Pericardium fibroblast (primary cell): ENCODE data around the gene LTV1. TPM values are rescaled to one million over a fixed set of nuclear protein-coding genes. Genes with fewer than 3 reads are reported as not detected.

ENCODE experiments used
- total RNA-seq: library from RNA; depleted of rRNA; stranded (reverse); fragments of >200 nt; gene quantifications from 2 replicates; pipeline ENCODE4 v1.2.3, GENCODE V29; 2015

The LTV1 gene
- 7.8 and 11.9 TPM in 2 replicates for total RNA-seq

GRCh38 chr6:143842902-143843676, at the start of gene LTV1:
Gene LTV1 (plus strand): TSS chr6:143843338. CDS start chr6:143843478, 140 bp downstream.

GRCh38 chr6:143864234-143864633, 21.1 kb downstream of the LTV1 start, which contains the start of gene ZC2HC1B:
Gene ZC2HC1B (plus strand): TSS chr6:143864474. CDS start chr6:143864540, 66 bp downstream.

Other genes starting within 250 kb of the LTV1 start
- gene PHACTR2, start 165.4 kb upstream of the LTV1 start, total RNA-seq, result 33.5 and 65.1 TPM in 2 replicates
- not detected in 2 replicates for gene ZC2HC1B, start 21.1 kb downstream of the LTV1 start, total RNA-seq
- gene PLAGL1, start 164.9 kb downstream of the LTV1 start, total RNA-seq, result 47.9 and 65.9 TPM in 2 replicates